SU-DHL-6 (cell line): Measurements from ENCODE around the gene HARBI1.

ENCODE experiments used
- H2AFZ ChIP-seq: fragments of 200-600 bp; sonication (generic); 2 replicates; pipeline ENCODE4 v1.6.1; 2014; ENCODE audit warnings: low read depth, mild to moderate bottlenecking, moderate library complexity, mixed read lengths, antibody characterized with exemption, low read length; ENCODE audit not compliant: severe bottlenecking
- H3F3A ChIP-seq: fragments of 200-600 bp; shearing (Covaris generic); 2 replicates; pipeline ENCODE4 v1.6.0; 2016; ENCODE audit warnings: antibody characterized with exemption, mild to moderate bottlenecking; ENCODE audit not compliant: insufficient read depth
- H3K27ac ChIP-seq: fragments of 200-600 bp; sonication (generic); 2 replicates; pipeline ENCODE4 v1.5.1; 2016; ENCODE audit warnings: low read depth, mild to moderate bottlenecking, low read length, moderate library complexity, mixed read lengths
- H3K27me3 ChIP-seq: fragments of 200-600 bp; sonication (generic), shearing (Covaris generic); 2 replicates; pipeline ENCODE4 v1.6.0; 2014; ENCODE audit warnings: mild to moderate bottlenecking, low read length
- H3K36me3 ChIP-seq: fragments of 200-600 bp; sonication (generic); 2 replicates; pipeline ENCODE4 v1.6.1; 2014; ENCODE audit warnings: mild to moderate bottlenecking, low read length, mixed read lengths
- H3K4me2 ChIP-seq: fragments of 300-600, 200-600 bp; shearing (Covaris generic), sonication (generic); 2 replicates; pipeline ENCODE4 v1.6.0; 2014; ENCODE audit warnings: low read length, low read depth, mild to moderate bottlenecking; ENCODE audit not compliant: poor library complexity, severe bottlenecking
- H3K4me3 ChIP-seq: fragments of 200-600 bp; sonication (generic); 2 replicates; pipeline ENCODE4 v1.5.1; 2014; ENCODE audit warnings: antibody characterized with exemption, low read length, mild to moderate bottlenecking, mixed read lengths; ENCODE audit not compliant: insufficient read depth, poor library complexity, severe bottlenecking
- H3K79me2 ChIP-seq: fragments of 200-600 bp; sonication (generic); 2 replicates; pipeline ENCODE4 v1.6.1; 2014; ENCODE audit warnings: mild to moderate bottlenecking, low read length, moderate library complexity; ENCODE audit not compliant: insufficient read depth
- H3K9ac ChIP-seq: fragments of 200-600 bp; sonication (generic); 2 replicates; pipeline ENCODE4 v1.7.0; 2014; ENCODE audit warnings: mild to moderate bottlenecking, low read length
- H3K9me2 ChIP-seq: fragments of 200-600 bp; sonication (generic); replicated peaks from 2 replicates; pipeline ENCODE4 v1.6.1; 2014; ENCODE audit warnings: low read length; ENCODE audit not compliant: insufficient read depth
- H3K9me3 ChIP-seq: fragments of 200-600 bp; sonication (generic); 2 replicates; pipeline ENCODE4 v1.6.1; 2014; ENCODE audit warnings: low read length, mixed read lengths; ENCODE audit not compliant: insufficient read depth
- H4K20me1 ChIP-seq: fragments of 200-600 bp; sonication (generic); 2 replicates; pipeline ENCODE4 v1.6.1; 2014; ENCODE audit warnings: low read depth, mild to moderate bottlenecking, antibody characterized with exemption, low read length, moderate library complexity, mixed read lengths
- EZH2phosphoT487 ChIP-seq: fragments of 200-600 bp; sonication (generic), shearing (Covaris generic); conservative IDR thresholded peaks from 2 replicates; pipeline ENCODE4 v1.6.1; 2018; ENCODE audit warnings: mild to moderate bottlenecking, antibody characterized with exemption, low read length, moderate library complexity, mixed read lengths
- TF ChIP-seq, protein P1 (sequence below): fragments of 200-600 bp; sonication (generic); IDR thresholded peaks from one replicate; pipeline ENCODE4 v1.5.1; 2017; ENCODE audit warnings: antibody characterized with exemption, mild to moderate bottlenecking, low read length, moderate library complexity; ENCODE audit not compliant: insufficient read depth, poor library complexity, severe bottlenecking

Gene HARBI1

DNA sequence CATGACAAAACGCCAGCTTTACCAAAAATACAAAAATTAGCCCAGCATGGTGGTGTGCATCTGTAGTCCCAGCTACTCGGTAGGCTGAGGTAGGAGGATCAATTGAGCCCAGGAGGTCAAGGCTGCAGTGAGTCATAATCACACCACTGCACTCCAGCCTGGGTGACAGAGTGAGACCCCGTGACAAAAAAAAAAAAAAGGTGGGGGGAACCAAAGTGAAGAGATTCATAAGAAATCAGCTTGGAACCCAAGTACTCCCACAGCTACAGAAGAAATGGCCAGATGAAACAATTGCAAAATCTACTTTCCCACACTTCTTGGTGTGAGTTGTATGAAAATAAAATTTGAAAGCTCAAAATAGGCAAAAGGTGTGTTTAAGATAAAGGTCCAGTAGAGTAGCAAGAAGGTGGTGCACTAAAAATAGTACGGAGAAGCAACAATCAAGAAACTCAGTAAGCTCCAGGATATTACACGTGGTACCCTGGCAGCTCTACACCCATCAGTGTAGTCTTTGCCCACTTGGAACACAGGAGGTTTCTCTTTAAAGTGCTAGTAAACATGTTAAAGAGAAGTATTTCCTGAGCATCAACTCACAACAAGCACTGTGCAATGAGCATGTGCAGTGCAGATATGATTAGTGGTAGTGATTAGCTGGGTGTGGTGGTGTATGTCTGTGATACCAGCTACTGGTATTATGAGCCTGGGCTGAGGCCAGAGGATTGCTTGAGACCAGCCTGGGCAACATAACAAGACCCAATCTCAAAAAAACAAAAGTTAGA, 5.3 kb downstream of the HARBI1 start:
- H3K27me3 ChIP-seq, result no peaks in the 10 kb centered on the region
- H3K4me2 ChIP-seq, result no peak overlapping the region
- no peak overlapping the region for H3K4me3 ChIP-seq
- H3F3A ChIP-seq, result no peaks in the 10 kb centered on the region
- peaks cover 3% of the 10 kb centered on the region for H3K79me2 ChIP-seq
- no peaks in the 10 kb centered on the region for H4K20me1 ChIP-seq
- no peak overlapping the region for H3K9ac ChIP-seq
- no peaks in the 10 kb centered on the region for H3K9me2 ChIP-seq
- no peak overlapping the region for H2AFZ ChIP-seq
- no peak overlapping the region for H3K27ac ChIP-seq
- TF ChIP-seq, protein P1, sequence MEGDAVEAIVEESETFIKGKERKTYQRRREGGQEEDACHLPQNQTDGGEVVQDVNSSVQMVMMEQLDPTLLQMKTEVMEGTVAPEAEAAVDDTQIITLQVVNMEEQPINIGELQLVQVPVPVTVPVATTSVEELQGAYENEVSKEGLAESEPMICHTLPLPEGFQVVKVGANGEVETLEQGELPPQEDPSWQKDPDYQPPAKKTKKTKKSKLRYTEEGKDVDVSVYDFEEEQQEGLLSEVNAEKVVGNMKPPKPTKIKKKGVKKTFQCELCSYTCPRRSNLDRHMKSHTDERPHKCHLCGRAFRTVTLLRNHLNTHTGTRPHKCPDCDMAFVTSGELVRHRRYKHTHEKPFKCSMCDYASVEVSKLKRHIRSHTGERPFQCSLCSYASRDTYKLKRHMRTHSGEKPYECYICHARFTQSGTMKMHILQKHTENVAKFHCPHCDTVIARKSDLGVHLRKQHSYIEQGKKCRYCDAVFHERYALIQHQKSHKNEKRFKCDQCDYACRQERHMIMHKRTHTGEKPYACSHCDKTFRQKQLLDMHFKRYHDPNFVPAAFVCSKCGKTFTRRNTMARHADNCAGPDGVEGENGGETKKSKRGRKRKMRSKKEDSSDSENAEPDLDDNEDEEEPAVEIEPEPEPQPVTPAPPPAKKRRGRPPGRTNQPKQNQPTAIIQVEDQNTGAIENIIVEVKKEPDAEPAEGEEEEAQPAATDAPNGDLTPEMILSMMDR, result no peak
- TF ChIP-seq EZH2phosphoT487, result no peak
- H3K36me3 ChIP-seq, result no peaks in the 10 kb centered on the region
- H3K9me3 ChIP-seq, result no peaks in the 10 kb centered on the region

DNA sequence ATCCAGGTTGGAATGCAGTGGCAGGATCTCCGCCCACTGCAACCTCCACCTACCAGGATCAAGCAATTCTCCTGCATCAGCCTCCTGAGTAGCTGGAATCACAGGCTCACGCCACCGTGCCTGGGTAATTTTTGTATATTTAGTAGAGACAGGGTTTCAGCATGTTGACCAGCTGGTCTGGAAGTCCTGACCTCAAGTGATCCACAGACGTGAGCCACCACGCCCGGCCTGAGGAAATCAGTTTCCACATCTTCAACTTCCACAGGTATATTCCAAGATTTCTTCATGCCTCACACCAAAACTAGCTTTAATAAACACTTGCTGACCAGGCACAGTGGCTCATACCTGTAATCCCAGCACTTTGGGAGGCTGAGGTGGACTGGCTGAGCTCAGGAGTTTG, 7.6 kb downstream of the HARBI1 start:
- Histone ChIP-seq H3F3A (no peaks in the 10 kb centered on the region), H3K9ac (no peak overlapping the region), H3K27me3 (no peaks in the 10 kb centered on the region), H4K20me1 (no peaks in the 10 kb centered on the region), H3K4me2 (no peak overlapping the region), H3K36me3 (no peaks in the 10 kb centered on the region), H3K4me3 (no peak overlapping the region), H3K9me3 (no peaks in the 10 kb centered on the region), H3K79me2 (no peaks in the 10 kb centered on the region; the same call in 1 of the 2 replicates), H3K9me2 (no peaks in the 10 kb centered on the region), H3K27ac (no peak overlapping the region), H2AFZ (no peak overlapping the region)
- no peak for TF ChIP-seq EZH2phosphoT487
- TF ChIP-seq, protein P1, result no peak

DNA sequence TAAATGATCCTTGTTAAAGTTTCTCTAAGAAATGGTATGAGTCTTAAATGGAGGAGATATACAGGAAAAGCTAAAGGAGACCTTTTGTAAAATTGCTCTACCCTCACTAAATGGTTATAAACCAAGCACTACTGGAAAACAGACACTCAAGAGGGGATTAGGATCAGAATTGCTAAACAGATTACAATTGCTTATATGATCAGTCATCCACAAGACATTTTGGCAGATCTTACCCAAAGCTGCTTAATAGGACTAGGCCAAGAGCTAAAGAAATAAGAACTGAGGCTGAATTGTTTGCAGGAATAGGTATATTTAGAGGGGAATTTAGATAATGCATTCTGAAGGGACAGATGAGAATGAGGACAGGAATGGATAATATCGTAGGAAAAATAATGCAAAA, 9.5 kb downstream of the HARBI1 start:
- H3K79me2 ChIP-seq, result no peaks in the 10 kb centered on the region; the same call in 1 of the 2 replicates
- no peaks in the 10 kb centered on the region for H3K9me3 ChIP-seq
- H3F3A ChIP-seq, result no peaks in the 10 kb centered on the region
- no peak overlapping the region for H3K4me2 ChIP-seq
- H4K20me1 ChIP-seq, result no peaks in the 10 kb centered on the region
- H3K27ac ChIP-seq, result no peak overlapping the region
- H2AFZ ChIP-seq, result no peak overlapping the region
- no peaks in the 10 kb centered on the region for H3K36me3 ChIP-seq
- H3K27me3 ChIP-seq, result no peaks in the 10 kb centered on the region
- TF ChIP-seq EZH2phosphoT487, result no peak
- TF ChIP-seq, protein P1, result no peak
- no peak overlapping the region for H3K4me3 ChIP-seq
- H3K9me2 ChIP-seq, result no peaks in the 10 kb centered on the region
- no peak overlapping the region for H3K9ac ChIP-seq
